Measurements from ENCODE around the gene CAPN11. TPM values are rescaled to one million over a fixed set of nuclear protein-coding genes. Genes with fewer than 3 reads are reported as not detected.

Gene CAPN11
- total RNA-seq, 1 experiment from 2014 or later: 0.28 TPM

- Mint-ChIP-seq H3K4me3 (no peak overlapping the region), H3K27me3 (ENCODE audit: low read depth) (peaks cover 4% of the 10 kb centered on the region), H3K9me3 (no peaks in the 10 kb centered on the region), H3K4me1 (peaks cover 19 to 27% of the 10 kb centered on the region in 2 experiments), H3K36me3 (ENCODE audit: insufficient read depth in 1 of 3, low read depth in 3 of 3) (no peaks in the 10 kb centered on the region), H3K27ac (peak overlapping the region in 1 of 3 experiments; percentile 73; a peak in 1 of 7 replicates)
- Histone ChIP-seq H4K20me1 (ENCODE audit: control insufficient read depth, insufficient read depth, insufficient read length) (no peaks in the 10 kb centered on the region), H4K8ac (replicated peaks; ENCODE audit: insufficient read length, low read depth, low read length) (no peak overlapping the region), H4K5ac (ENCODE audit: insufficient read length, low read depth, low read length) (no peak overlapping the region), H3K23me2 (ENCODE audit: insufficient read length, low read depth, low read length, poor library complexity, severe bottlenecking) (no peaks in the 10 kb centered on the region), H3K9me3 (ENCODE audit: control insufficient read depth, low read depth, low read length) (no peaks in the 10 kb centered on the region), H3K14ac (ENCODE audit: insufficient read depth, low read length) (no peak overlapping the region; the same call in 1 of the 2 replicates), H3K23ac (ENCODE audit: insufficient read length, low read depth, low read length) (no peak overlapping the region), H2BK5ac (ENCODE audit: insufficient read length, low read length) (no peak overlapping the region), H3K18ac (ENCODE audit: insufficient read length, low read depth, low read length) (no peak overlapping the region), H3K4me2 (ENCODE audit: insufficient read depth, insufficient read length, low read length) (no peak overlapping the region), H2AFZ (ENCODE audit: low read length) (no peak overlapping the region), H4K91ac (ENCODE audit: insufficient read length, low read depth, low read length) (no peak overlapping the region), H2AK5ac (ENCODE audit: insufficient read length, low read length) (no peak overlapping the region), H3K4ac (ENCODE audit: low read depth, low read length) (no peak overlapping the region), H3K79me1 (ENCODE audit: insufficient read depth, low read depth, low read length, poor library complexity, severe bottlenecking) (no peaks in the 10 kb centered on the region), H3K79me2 (ENCODE audit: insufficient read depth, low read length) (no peaks in the 10 kb centered on the region), H2BK15ac (ENCODE audit: low read depth, low read length) (no peak overlapping the region), H3K4me1 (ENCODE audit: insufficient read depth, low read length) (peaks cover 8% of the 10 kb centered on the region; the same call in 1 of the 2 replicates), H3K9ac (ENCODE audit: extremely low read depth, insufficient read length, low read length) (no peak overlapping the region), H2BK20ac (ENCODE audit: low read depth, low read length, poor library complexity, severe bottlenecking) (no peak overlapping the region), H3K27ac (ENCODE audit: insufficient read length, low read depth, low read length) (no peak overlapping the region), H3T11ph (ENCODE audit: low read length) (no peak overlapping the region), H3K56ac (ENCODE audit: insufficient read length, low read depth, low read length) (no peak overlapping the region), H2BK12ac (ENCODE audit: insufficient read length, low read depth, low read length) (no peak overlapping the region), H3K27me3 (ENCODE audit: insufficient read depth, low read length) (no peaks in the 10 kb centered on the region), H2BK120ac (ENCODE audit: low read depth, low read length, poor library complexity, severe bottlenecking) (no peak overlapping the region)
- DNase-seq: no peak
- no CpG with 5 or more reads among the region's 4 CpGs for whole genome bisulfite sequencing (ENCODE audit: extremely low coverage, insufficient read length, low lambda C conversion rate)
- TF ChIP-seq, protein P1, sequence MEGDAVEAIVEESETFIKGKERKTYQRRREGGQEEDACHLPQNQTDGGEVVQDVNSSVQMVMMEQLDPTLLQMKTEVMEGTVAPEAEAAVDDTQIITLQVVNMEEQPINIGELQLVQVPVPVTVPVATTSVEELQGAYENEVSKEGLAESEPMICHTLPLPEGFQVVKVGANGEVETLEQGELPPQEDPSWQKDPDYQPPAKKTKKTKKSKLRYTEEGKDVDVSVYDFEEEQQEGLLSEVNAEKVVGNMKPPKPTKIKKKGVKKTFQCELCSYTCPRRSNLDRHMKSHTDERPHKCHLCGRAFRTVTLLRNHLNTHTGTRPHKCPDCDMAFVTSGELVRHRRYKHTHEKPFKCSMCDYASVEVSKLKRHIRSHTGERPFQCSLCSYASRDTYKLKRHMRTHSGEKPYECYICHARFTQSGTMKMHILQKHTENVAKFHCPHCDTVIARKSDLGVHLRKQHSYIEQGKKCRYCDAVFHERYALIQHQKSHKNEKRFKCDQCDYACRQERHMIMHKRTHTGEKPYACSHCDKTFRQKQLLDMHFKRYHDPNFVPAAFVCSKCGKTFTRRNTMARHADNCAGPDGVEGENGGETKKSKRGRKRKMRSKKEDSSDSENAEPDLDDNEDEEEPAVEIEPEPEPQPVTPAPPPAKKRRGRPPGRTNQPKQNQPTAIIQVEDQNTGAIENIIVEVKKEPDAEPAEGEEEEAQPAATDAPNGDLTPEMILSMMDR (conservative IDR thresholded peaks at IDR 0.05): no peak
These were observed 24.3 kb downstream of the CAPN11 start for GRCh38 chr6:44182911-44183390.

Data from H9 (cell line).